SK-N-SH (cell line): ENCODE measurements around the gene ASAP2. TPM values are rescaled to one million over a fixed set of nuclear protein-coding genes. Genes with fewer than 3 reads are reported as not detected.

ENCODE experiments used
- CTCF ChIA-PET: fragments of 300-600, 350-600 bp; formaldehyde crosslinking; extraction: SDS; loops from one replicate; lab custom pipeline; 2021; lab: Yijun Ruan, JAX
- POLR2A ChIA-PET: fragments of 350-600 bp; sonication (Branson Sonifier 250); formaldehyde crosslinking; extraction: SDS; loops from one replicate; lab custom pipeline; 2020; ENCODE audit warnings: antibody characterized with exemption, inconsistent platforms; lab: Yijun Ruan, JAX
- DNase-seq: peaks from one replicate; pipeline ENCODE4 v3.0.0; 2012
- H2AFZ ChIP-seq: fragments of 200-600 bp; sonication (generic); 2 replicates; pipeline ENCODE4 v1.8.1; 2016; ENCODE audit warnings: antibody characterized with exemption, mild to moderate bottlenecking, low read depth
- H3F3A ChIP-seq: fragments of 200-600 bp; sonication (generic); replicated peaks from 2 replicates; pipeline ENCODE3; 2016; ENCODE audit warnings: antibody characterized with exemption, mild to moderate bottlenecking; ENCODE audit not compliant: insufficient read depth
- H3K27ac ChIP-seq, 2 experiments: fragments of 200-500 bp in 1 of 2; fragments of 200-600 bp in 1 of 2; sonication (Bioruptor generic) in 1 of 2; sonication (generic), shearing (Covaris generic) in 1 of 2; 2 replicates each; pipeline versions ENCODE4 v1.5.1 to v1.6.1; 2014 to 2016; ENCODE audit warnings: low read depth in 2 of 2, inconsistent platforms in 1 of 2, low read length in 1 of 2, mild to moderate bottlenecking in 1 of 2, mixed read lengths in 1 of 2
- H3K27me3 ChIP-seq: fragments of 200-600 bp; sonication (generic), shearing (Covaris generic); 2 replicates; pipeline ENCODE4 v1.6.1; 2016; ENCODE audit warnings: mixed run types; ENCODE audit not compliant: insufficient read depth
- H3K36me3 ChIP-seq, 2 experiments: fragments of 200-500 bp in 1 of 2; fragments of 200-600 bp in 1 of 2; sonication (Bioruptor generic) in 1 of 2; sonication (generic) in 1 of 2; replicated peaks in 1 of 2; 2 replicates each; pipeline versions ENCODE3 to v1.5.1; 2014 to 2016; ENCODE audit warnings: low read length in 1 of 2, mild to moderate bottlenecking in 1 of 2; ENCODE audit not compliant: insufficient read depth in 2 of 2, control insufficient read depth in 1 of 2
- H3K4me1 ChIP-seq, 2 experiments: fragments of 200-500 bp in 1 of 2; fragments of 200-600 bp in 1 of 2; sonication (Bioruptor generic) in 1 of 2; sonication (generic), shearing (Covaris generic) in 1 of 2; 2 replicates each; pipeline versions ENCODE4 v1.5.1 to v1.6.1; 2014 to 2016; ENCODE audit warnings: low read depth in 1 of 2, low read length in 1 of 2, mixed run types in 1 of 2; ENCODE audit not compliant: insufficient read depth in 2 of 2, control insufficient read depth in 1 of 2
- H3K4me2 ChIP-seq: fragments of 200-600 bp; sonication (generic), shearing (Covaris generic); 2 replicates; pipeline ENCODE4 v1.6.1; 2017; ENCODE audit warnings: mixed run types
- H3K4me3 ChIP-seq, 2 experiments: fragments of 200-500 bp in 1 of 2; fragments of 200-600 bp in 1 of 2; sonication (Bioruptor generic) in 1 of 2; sonication (generic), shearing (Covaris generic) in 1 of 2; 2 replicates each; pipeline versions ENCODE4 v1.5.1 to v1.8.1; 2014 to 2016; ENCODE audit warnings: low read depth in 2 of 2, inconsistent platforms in 1 of 2, low read length in 1 of 2, mild to moderate bottlenecking in 1 of 2, mixed read lengths in 1 of 2, moderate library complexity in 1 of 2
- H3K79me2 ChIP-seq: fragments of 200-600 bp; sonication (generic); 2 replicates; pipeline ENCODE4 v1.8.1; 2017; ENCODE audit warnings: mild to moderate bottlenecking; ENCODE audit not compliant: insufficient read depth
- H3K9ac ChIP-seq: fragments of 200-600 bp; sonication (generic); 2 replicates; pipeline ENCODE4 v1.6.1; 2017; ENCODE audit warnings: mixed run types
- H3K9me2 ChIP-seq: fragments of 200-600 bp; sonication (generic); 2 replicates; pipeline ENCODE4 v1.6.1; 2017; ENCODE audit warnings: mixed run types
- H3K9me3 ChIP-seq: fragments of 200-600 bp; sonication (generic); 2 replicates; pipeline ENCODE4 v1.6.1; 2017; ENCODE audit warnings: mixed run types, mild to moderate bottlenecking, moderate library complexity
- H4K20me1 ChIP-seq: fragments of 200-600 bp; sonication (generic); 2 replicates; pipeline ENCODE4 v1.6.1; 2017; ENCODE audit warnings: mild to moderate bottlenecking, mixed run types; ENCODE audit not compliant: insufficient read depth
- CHD2 ChIP-seq: fragments of 150-350 bp; IDR thresholded peaks from 2 replicates; pipeline ENCODE4 v1.6.1; 2018; ENCODE audit warnings: low read length; ENCODE audit not compliant: partially characterized antibody
- ELF1 ChIP-seq: IDR thresholded peaks from 2 replicates; pipeline ENCODE4 v1.4.0; 2012
- EZH2phosphoT487 ChIP-seq: fragments of 200-600 bp; sonication (generic); IDR thresholded peaks from 2 replicates; pipeline ENCODE4 v1.6.1; 2017; ENCODE audit warnings: low read depth, mixed run types, mild to moderate bottlenecking, antibody characterized with exemption, moderate library complexity, borderline replicate concordance
- FOSL2 ChIP-seq: IDR thresholded peaks from 2 replicates; pipeline ENCODE4 v1.4.0; 2012; ENCODE audit warnings: low read depth, mild to moderate bottlenecking, moderate library complexity, borderline replicate concordance
- FOXJ3 ChIP-seq: sonication (generic); formaldehyde crosslinking; IDR thresholded peaks from 2 replicates; pipeline ENCODE4 v1.5.1; 2020; ENCODE audit warnings: mild to moderate bottlenecking, missing genetic modification reagents
- FOXM1 ChIP-seq: IDR thresholded peaks from 2 replicates; pipeline ENCODE4 v1.4.0; 2012; ENCODE audit warnings: low read depth, mild to moderate bottlenecking
- IRF3 ChIP-seq: fragments of 150-350 bp; IDR thresholded peaks from 2 replicates; pipeline ENCODE4 v1.6.1; 2016; ENCODE audit warnings: mild to moderate bottlenecking, low read depth, low read length
- JUND ChIP-seq: IDR thresholded peaks from 2 replicates; pipeline ENCODE4 v1.4.0; 2012
- MAX ChIP-seq: IDR thresholded peaks from 2 replicates; pipeline ENCODE4 v1.4.0; 2012; ENCODE audit warnings: low read depth
- MXI1 ChIP-seq: IDR thresholded peaks from 2 replicates; pipeline ENCODE4 v1.6.1; 2012; ENCODE audit warnings: mild to moderate bottlenecking, low read depth, low read length, improper control_type of control experiment
- RAD21 ChIP-seq: IDR thresholded peaks from 2 replicates; pipeline ENCODE4 v1.6.1; 2012; ENCODE audit warnings: mild to moderate bottlenecking, low read length
- REST ChIP-seq: IDR thresholded peaks from 2 replicates; pipeline ENCODE4 v1.6.1; 2012; ENCODE audit warnings: mild to moderate bottlenecking, low read depth, low read length, moderate library complexity
- SIN3A ChIP-seq: IDR thresholded peaks from 2 replicates; pipeline ENCODE4 v1.6.1; 2012; ENCODE audit warnings: low read depth, mild to moderate bottlenecking, low read length, moderate library complexity, borderline replicate concordance
- YY1 ChIP-seq: IDR thresholded peaks from 2 replicates; pipeline ENCODE4 v1.4.0; 2012; ENCODE audit warnings: low read depth, mild to moderate bottlenecking
- WGBS: methylation state at CpG from one replicate; pipeline ENCODE4 v1.1.6; 2017; ENCODE audit warnings: low lambda C conversion rate; 5-methylcytosine and 5-hydroxymethylcytosine counted together
- polyA plus RNA-seq, 3 experiments: library from polyadenylated mRNA; depleted of rRNA; stranded (reverse); fragments of >200 nt; gene quantifications; 2 replicates each; pipeline ENCODE4 v1.2.3, GENCODE V29; 2012

ASAP2 gene
- polyA plus RNA-seq, 1 of the 3 experiments (the other 2 are of a cell fraction) = 37.9 TPM

GRCh38 chr2:9288681-9289338, 82.2 kb downstream of the ASAP2 start:
- peak overlapping the region; percentile 60 for H3K9ac ChIP-seq
- ChIA-PET POLR2A (no interaction called here), CTCF (interaction anchor here (0.9 to 1.6 kb wide), 6 partner anchors 9 to 146 kb away, joined by 3 to 6 read pairs (median 3); no protein-coding TSS in a partner anchor)
- no peaks in the 10 kb centered on the region for H3K9me3 ChIP-seq
- no peaks in the 10 kb centered on the region; the same call in 1 of the 2 replicates for H4K20me1 ChIP-seq
- peaks cover 3 to 41% of the 10 kb centered on the region in 2 experiments; a peak in 3 of 4 replicates for H3K4me1 ChIP-seq
- no peaks in the 10 kb centered on the region for H3K9me2 ChIP-seq
- TF ChIP-seq JUND (0 out of 2 replicates have a peak, but pooled peaks have one; percentile 22), ELF1 (no peak)
- H3K36me3 ChIP-seq = peaks cover 26 to 29% of the 10 kb centered on the region in 2 experiments
- no peaks in the 10 kb centered on the region for H3K27me3 ChIP-seq
- peak overlapping the region; percentile 64 to 95; a peak in 3 of 4 replicates for H3K27ac ChIP-seq
- H3K79me2 ChIP-seq = peaks cover 81% of the 10 kb centered on the region
- H3K4me3 ChIP-seq = 0 out of 4 replicates have a peak overlapping the region, but pooled peaks of 1 of the 2 experiments have one; percentile 3
- H3F3A ChIP-seq = peaks cover 48% of the 10 kb centered on the region
- no peak for DNase-seq
- peak overlapping the region; percentile 60 for H3K4me2 ChIP-seq
- H2AFZ ChIP-seq = no peak overlapping the region
- 88% methylated on average over 5 of the region's 5 CpGs for WGBS

GRCh38 chr2:9291331-9291730, 84.7 kb downstream of the ASAP2 start:
- ChIA-PET POLR2A (no interaction called here), CTCF (no interaction called here)
- Histone ChIP-seq H2AFZ (no peak overlapping the region), H3K9me2 (no peaks in the 10 kb centered on the region), H3K4me1 (peaks cover 5 to 30% of the 10 kb centered on the region in 2 experiments; a peak in 3 of 4 replicates), H3K27ac (no peak overlapping the region), H3K9ac (no peak overlapping the region), H3F3A (peaks cover 40% of the 10 kb centered on the region), H3K9me3 (no peaks in the 10 kb centered on the region), H3K4me3 (no peak overlapping the region), H3K4me2 (no peak overlapping the region), H3K27me3 (no peaks in the 10 kb centered on the region), H3K36me3 (peaks cover 21 to 22% of the 10 kb centered on the region in 2 experiments), H3K79me2 (peaks cover 83% of the 10 kb centered on the region), H4K20me1 (peaks cover 13% of the 10 kb centered on the region; the same call in 1 of the 2 replicates)
- no peak for TF ChIP-seq FOXJ3 (CRISPR knock-in tag)
- TF ChIP-seq REST = no peak
- no peak for TF ChIP-seq MAX
- WGBS = 97% methylated on average over 12 of the region's 12 CpGs
- no peak for DNase-seq

- H3F3A ChIP-seq = peaks cover 35% of the 10 kb centered on the region
- no peak for DNase-seq
- no peak overlapping the region for H3K27ac ChIP-seq
- H3K4me3 ChIP-seq = no peak overlapping the region
- H3K9ac ChIP-seq = no peak overlapping the region
- no peaks in the 10 kb centered on the region for H3K9me3 ChIP-seq
- 95% methylated on average over 5 of the region's 5 CpGs for WGBS
- POLR2A ChIA-PET = interaction anchor here (0.6 kb wide), 1 partner anchor 129 kb away, joined by 3 read pairs; no protein-coding TSS in a partner anchor
- H3K79me2 ChIP-seq = peaks cover 83% of the 10 kb centered on the region
- no peaks in the 10 kb centered on the region for H3K27me3 ChIP-seq
- peaks cover 18% of the 10 kb centered on the region; the same call in 1 of the 2 replicates for H4K20me1 ChIP-seq
- peaks cover 21 to 25% of the 10 kb centered on the region in 2 experiments for H3K36me3 ChIP-seq
- CTCF ChIA-PET = no interaction called here
- no peak overlapping the region for H3K4me2 ChIP-seq
- H2AFZ ChIP-seq = no peak overlapping the region
- H3K9me2 ChIP-seq = no peaks in the 10 kb centered on the region
- peaks cover 5 to 25% of the 10 kb centered on the region in 2 experiments; a peak in 3 of 4 replicates for H3K4me1 ChIP-seq
- TF ChIP-seq FOXM1 (no peak), YY1 (no peak), MAX (no peak), RAD21 (no peak), MXI1 (no peak), EZH2phosphoT487 (no peak), CHD2 (no peak), FOSL2 (no peak), SIN3A (no peak), IRF3 (no peak)
Observed at GRCh38 chr2:9291866-9292265, 85.3 kb downstream of the ASAP2 start.
